Gastrocnemius medialis (tissue), 4 donors: Measurements from ENCODE around the gene ITPKB. TPM values are rescaled to one million over a fixed set of nuclear protein-coding genes. Genes with fewer than 3 reads are reported as not detected.
A peak's percentile ranks its signal among the peaks of the same experiment; 100 is the strongest.

ENCODE experiments used
- ATAC-seq, 2 donors: fragments of 150-250 bp; one replicate each; pipeline ENCODE4 v1.9.1; 2016
- DNase-seq, 2 donors: peaks; one replicate each; pipeline ENCODE4 v3.0.0-alpha.2; 2019
- H3K27ac ChIP-seq, 4 donors: fragments of 200-600 bp; sonication (generic); 1 replicate in 1 of 4; 2 replicates in 3 of 4; pipeline ENCODE4 v1.5.1; 2016 to 2018; ENCODE audit warnings: mild to moderate bottlenecking in 2 of 4, moderate library complexity in 1 of 4
- H3K27me3 ChIP-seq, 3 donors: fragments of 200-600 bp; sonication (generic) in 2 of 3; 1 replicate in 1 of 3; 2 replicates in 2 of 3; pipeline versions ENCODE4 v1.5.1 to v1.6.0; 2016 to 2019; ENCODE audit warnings: mild to moderate bottlenecking in 1 of 3, moderate library complexity in 1 of 3
- H3K36me3 ChIP-seq, 2 donors: fragments of 200-600 bp; sonication (generic) in 1 of 2; one replicate each; pipeline ENCODE4 v1.5.1; 2017 to 2018
- H3K4me1 ChIP-seq, 2 donors: fragments of 200-600 bp; sonication (generic) in 1 of 2; one replicate each; pipeline ENCODE4 v1.5.1; 2016 to 2017; ENCODE audit warnings: mild to moderate bottlenecking in 2 of 2
- H3K4me3 ChIP-seq, 4 donors: fragments of 200-600 bp; sonication (generic) in 3 of 4; 1 replicate in 1 of 4; 2 replicates in 3 of 4; pipeline ENCODE4 v1.5.1; 2016 to 2019; ENCODE audit warnings: mild to moderate bottlenecking in 2 of 4
- H3K9me3 ChIP-seq, 3 donors: fragments of 200-600 bp; sonication (generic) in 2 of 3; 1 replicate in 1 of 3; 2 replicates in 2 of 3; pipeline ENCODE4 v1.5.1; 2016 to 2019
- POLR2A ChIP-seq, 2 donors: fragments of 450-650 bp; IDR thresholded peaks; one replicate each; pipeline ENCODE4 v1.6.1; 2017; ENCODE audit warnings: antibody characterized with exemption in 2 of 2, mild to moderate bottlenecking in 2 of 2, moderate library complexity in 2 of 2
- in situ Hi-C, 4 donors: fragments of 200-750 bp; cut with MboI; loops; one replicate each; pipeline versions ENCODE4 v1.15.0 to v1.8.0; 2017; ENCODE audit warnings: low sequenced_read_pairs in 4 of 4
- intact Hi-C: fragments of 100-400 bp; cut with DNase I; formaldehyde crosslinking; loops from one replicate; pipeline ENCODE4 v1.15.1; 2023; ENCODE audit warnings: low total_unique reads
- total RNA-seq, 4 donors: library from RNA; depleted of rRNA; stranded (reverse); fragments of >200 nt; gene quantifications; one replicate each; pipeline versions ENCODE4 v1.1.0 to v1.2.3, GENCODE V29; 2016
- TF ChIP-seq, protein P1 (sequence below), 5 experiments: fragments of 450-650 bp in 3 of 5; fragments of 200-600 bp in 2 of 5; sonication (generic) in 2 of 5; IDR thresholded peaks in 4 of 5; conservative IDR thresholded peaks in 1 of 5; 1 replicate in 4 of 5; 2 replicates in 1 of 5; pipeline ENCODE4 v1.5.1; 2016 to 2019; ENCODE audit warnings: antibody characterized with exemption in 5 of 5, mild to moderate bottlenecking in 3 of 5, moderate library complexity in 3 of 5

The ITPKB gene
- total RNA-seq, 4 donors from 2014 or later, result 7.1 to 13.9 (median 7.8) TPM

DNA sequence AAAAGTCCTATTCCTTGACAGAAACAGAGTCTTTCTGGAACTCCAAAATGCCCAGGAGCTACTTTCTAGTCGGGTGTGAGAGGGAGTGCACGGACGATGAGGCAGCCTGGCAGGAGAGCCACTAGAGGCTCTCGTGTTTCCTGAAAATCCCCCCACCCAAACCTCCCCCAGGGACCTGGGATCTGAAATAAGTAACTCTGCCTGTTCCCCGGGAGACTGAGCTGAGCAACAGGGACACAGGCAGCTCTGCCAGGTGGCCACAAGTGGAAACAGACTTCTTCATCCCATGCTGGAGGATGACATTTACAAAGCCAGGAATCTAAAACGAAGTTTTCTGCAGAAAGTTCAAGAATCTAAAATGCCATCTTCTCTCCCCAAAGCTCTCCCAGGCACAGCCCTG, 77.1 kb downstream of the ITPKB start:
- H3K36me3 ChIP-seq, result no peaks in the 10 kb centered on the region
- H3K27ac ChIP-seq, result no peak overlapping the region
- TF ChIP-seq, protein P1, sequence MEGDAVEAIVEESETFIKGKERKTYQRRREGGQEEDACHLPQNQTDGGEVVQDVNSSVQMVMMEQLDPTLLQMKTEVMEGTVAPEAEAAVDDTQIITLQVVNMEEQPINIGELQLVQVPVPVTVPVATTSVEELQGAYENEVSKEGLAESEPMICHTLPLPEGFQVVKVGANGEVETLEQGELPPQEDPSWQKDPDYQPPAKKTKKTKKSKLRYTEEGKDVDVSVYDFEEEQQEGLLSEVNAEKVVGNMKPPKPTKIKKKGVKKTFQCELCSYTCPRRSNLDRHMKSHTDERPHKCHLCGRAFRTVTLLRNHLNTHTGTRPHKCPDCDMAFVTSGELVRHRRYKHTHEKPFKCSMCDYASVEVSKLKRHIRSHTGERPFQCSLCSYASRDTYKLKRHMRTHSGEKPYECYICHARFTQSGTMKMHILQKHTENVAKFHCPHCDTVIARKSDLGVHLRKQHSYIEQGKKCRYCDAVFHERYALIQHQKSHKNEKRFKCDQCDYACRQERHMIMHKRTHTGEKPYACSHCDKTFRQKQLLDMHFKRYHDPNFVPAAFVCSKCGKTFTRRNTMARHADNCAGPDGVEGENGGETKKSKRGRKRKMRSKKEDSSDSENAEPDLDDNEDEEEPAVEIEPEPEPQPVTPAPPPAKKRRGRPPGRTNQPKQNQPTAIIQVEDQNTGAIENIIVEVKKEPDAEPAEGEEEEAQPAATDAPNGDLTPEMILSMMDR (IDR thresholded peaks at IDR 0.05 in 4 of 5, conservative IDR thresholded peaks at IDR 0.05 in 1 of 5), result no peak
- no peak for TF ChIP-seq POLR2A (IDR thresholded peaks at IDR 0.05)
- no peaks in the 10 kb centered on the region for H3K27me3 ChIP-seq
- peaks cover 94 to 99% of the 10 kb centered on the region in 2 donors for H3K4me1 ChIP-seq
- ATAC-seq (no peak), DNase-seq (no peak)
- intact Hi-C loops, result loop anchor here (1.0 to 10.0 kb wide), 2 partner anchors 46 to 283 kb away; partner anchors contain the start of gene COQ8A
- no peaks in the 10 kb centered on the region for H3K9me3 ChIP-seq
- no peak overlapping the region for H3K4me3 ChIP-seq
- in situ Hi-C loops, result no loop called here

DNA sequence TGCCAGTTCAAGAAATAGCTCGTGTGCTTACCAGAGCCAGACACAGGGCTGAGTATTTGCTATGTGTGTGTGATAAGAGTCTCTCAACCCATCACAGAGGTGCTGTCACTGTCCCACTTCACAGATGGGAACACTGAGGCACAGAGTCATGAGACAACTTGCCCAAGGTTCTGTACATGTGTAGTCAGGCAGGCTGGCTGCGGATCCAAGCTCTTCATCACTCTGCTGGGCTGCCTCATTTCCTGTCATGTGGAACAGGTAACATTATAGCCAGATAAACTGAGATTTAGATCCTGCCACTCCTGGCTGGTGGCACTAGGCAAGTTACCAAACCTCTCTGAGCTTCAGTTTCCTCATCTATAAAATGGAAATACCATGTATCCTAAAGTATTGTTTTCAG, 77.8 kb downstream of the ITPKB start:
- in situ Hi-C loops (no loop called here), intact Hi-C loops (loop anchor here (10.0 kb wide), 1 partner anchor 284 kb away; the partner anchor contains the start of gene COQ8A)
- H3K4me3 ChIP-seq, result no peak overlapping the region
- ATAC-seq (no peak), DNase-seq (no peak)
- no peaks in the 10 kb centered on the region for H3K36me3 ChIP-seq
- TF ChIP-seq, protein P1 (IDR thresholded peaks at IDR 0.05 in 4 of 5, conservative IDR thresholded peaks at IDR 0.05 in 1 of 5), result no peak
- no peak for TF ChIP-seq POLR2A (IDR thresholded peaks at IDR 0.05)
- no peaks in the 10 kb centered on the region for H3K27me3 ChIP-seq
- peaks cover 94 to 99% of the 10 kb centered on the region in 2 donors for H3K4me1 ChIP-seq
- H3K9me3 ChIP-seq, result no peaks in the 10 kb centered on the region
- no peak overlapping the region for H3K27ac ChIP-seq

DNA sequence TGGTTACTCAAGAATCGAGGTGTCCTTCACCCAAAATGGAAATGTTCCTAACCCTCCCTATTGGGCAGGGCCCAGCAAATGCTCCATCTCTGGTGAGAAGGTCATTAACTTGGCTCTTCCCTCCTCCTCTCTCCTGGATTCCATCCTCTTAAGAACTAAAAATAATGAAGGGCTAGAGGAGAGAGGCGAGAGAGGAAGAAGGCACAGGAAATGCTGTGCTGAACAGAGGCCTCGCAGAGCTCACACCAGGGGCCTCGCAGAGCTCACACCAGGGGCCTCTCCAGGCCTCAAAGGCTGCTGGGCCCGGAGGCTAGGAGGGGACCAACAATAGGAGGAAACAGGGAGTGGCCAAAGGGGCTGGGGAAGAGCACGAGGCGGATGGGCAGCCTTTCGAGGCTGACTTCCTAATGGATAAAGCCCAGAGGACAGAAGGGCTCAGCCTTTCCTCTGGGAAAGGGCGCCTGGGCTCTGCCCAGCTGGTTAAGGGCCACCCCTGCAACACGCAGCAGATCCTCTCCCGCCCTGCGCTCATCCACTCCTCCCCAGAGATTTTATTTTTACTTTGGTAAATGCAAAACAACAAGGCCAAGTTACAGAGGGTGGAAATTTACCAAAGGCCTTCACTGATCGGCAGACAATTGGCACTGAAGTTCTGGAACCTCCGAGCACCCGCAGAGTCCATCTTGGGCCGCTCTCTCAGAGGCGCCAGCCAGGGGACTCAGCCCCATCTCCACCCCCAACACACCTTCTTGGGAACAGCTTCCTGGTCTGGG, 78.5 kb downstream of the ITPKB start:
- peaks cover 94 to 99% of the 10 kb centered on the region in 2 donors for H3K4me1 ChIP-seq
- no peaks in the 10 kb centered on the region for H3K9me3 ChIP-seq
- no peak for DNase-seq
- no peak overlapping the region for H3K27ac ChIP-seq
- H3K27me3 ChIP-seq, result no peaks in the 10 kb centered on the region
- in situ Hi-C loops, result no loop called here
- intact Hi-C loops, result loop anchor here (10.0 kb wide), 1 partner anchor 284 kb away; the partner anchor contains the start of gene COQ8A
- no peaks in the 10 kb centered on the region for H3K36me3 ChIP-seq
- TF ChIP-seq, protein P1 (IDR thresholded peaks at IDR 0.05 in 4 of 5, conservative IDR thresholded peaks at IDR 0.05 in 1 of 5), result no peak
- peak; percentile 17 to 47 for TF ChIP-seq POLR2A (IDR thresholded peaks at IDR 0.05)
- ATAC-seq, result peak; percentile 8 to 10
- no peak overlapping the region for H3K4me3 ChIP-seq

DNA sequence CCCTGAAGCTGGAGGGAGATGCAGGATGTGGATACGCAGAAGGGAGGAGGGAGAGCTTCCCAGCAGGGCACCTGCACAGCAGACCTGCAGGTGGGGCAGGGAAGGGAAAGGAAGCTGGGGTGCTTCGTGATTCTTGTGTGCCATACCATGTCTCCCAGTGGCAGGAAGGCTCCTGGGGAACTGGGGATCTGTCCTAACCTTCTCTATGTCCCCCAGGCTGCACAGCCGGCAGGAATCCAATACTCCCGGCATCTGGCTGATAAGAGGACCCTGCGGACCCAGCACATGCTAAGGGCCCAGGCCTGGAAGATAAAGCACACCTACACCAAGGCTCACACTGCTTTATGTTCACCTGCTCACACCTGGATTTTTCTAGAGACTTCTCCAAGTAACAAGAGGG, 79.4 kb downstream of the ITPKB start:
- no peaks in the 10 kb centered on the region for H3K27me3 ChIP-seq
- H3K4me1 ChIP-seq, result peaks cover 89 to 96% of the 10 kb centered on the region in 2 donors
- H3K9me3 ChIP-seq, result no peaks in the 10 kb centered on the region
- TF ChIP-seq POLR2A (IDR thresholded peaks at IDR 0.05), result no peak
- TF ChIP-seq, protein P1 (IDR thresholded peaks at IDR 0.05 in 4 of 5, conservative IDR thresholded peaks at IDR 0.05 in 1 of 5), result no peak
- ATAC-seq (no peak), DNase-seq (no peak)
- in situ Hi-C loops, result no loop called here
- no peak overlapping the region for H3K4me3 ChIP-seq
- H3K27ac ChIP-seq, result no peak overlapping the region
- no peaks in the 10 kb centered on the region for H3K36me3 ChIP-seq
- intact Hi-C loops, result loop anchor here (5.0 to 10.0 kb wide), 2 partner anchors 78 to 285 kb away; partner anchors contain the start of genes COQ8A and ITPKB
